Activated T-helper 9 cell treated with anti-CD3 and anti-CD28 coated beads, Interleukin-2, amount 50 U/mL, for 16 hours (primary cell): Measurements from ENCODE around the gene BPIFB1.

Experiments
- DNase-seq: peaks from one replicate; pipeline ENCODE4 v3.0.0-alpha.2; 2020; ENCODE audit warnings: low read depth

The BPIFB1 gene

GRCh38 chr20:33282991-33283555 lies at the start of gene BPIFB1:
BPIFB1 (plus strand) TSS chr20:33283214; CDS start chr20:33286074, 2,860 bp downstream.
- no peak for DNase-seq

- DNase-seq = no peak
Observed at GRCh38 chr20:33234050-33234449, 49.0 kb upstream of the BPIFB1 start.

- DNase-seq = no peak
Observed at GRCh38 chr20:33235696-33236095, 47.3 kb upstream of the BPIFB1 start, which contains the start of gene BPIFA1. BPIFA1 (plus strand) TSS chr20:33235996; CDS start chr20:33237712, 1,716 bp downstream.

- no peak for DNase-seq
Observed at GRCh38 chr20:33236351-33236750, 46.7 kb upstream of the BPIFB1 start.

GRCh38 chr20:33237989-33238388 lies 45.0 kb upstream of the BPIFB1 start:
- DNase-seq = no peak

- no peak for DNase-seq
Observed at GRCh38 chr20:33239418-33239817, 43.6 kb upstream of the BPIFB1 start.

GRCh38 chr20:33239979-33240736 lies 42.9 kb upstream of the BPIFB1 start:
- no peak for DNase-seq

- no peak for DNase-seq
Observed at GRCh38 chr20:33240923-33241322, 42.1 kb upstream of the BPIFB1 start.

- DNase-seq = no peak
Observed at GRCh38 chr20:33242319-33243100, 40.5 kb upstream of the BPIFB1 start.

- DNase-seq = no peak
Observed at GRCh38 chr20:33246077-33246476, 36.9 kb upstream of the BPIFB1 start.

- no peak for DNase-seq
Observed at GRCh38 chr20:33249456-33249855, 33.6 kb upstream of the BPIFB1 start.

GRCh38 chr20:33250666-33251065 lies 32.3 kb upstream of the BPIFB1 start:
- no peak for DNase-seq

GRCh38 chr20:33251496-33251895 lies 31.5 kb upstream of the BPIFB1 start:
- no peak for DNase-seq

- no peak for DNase-seq
Observed at GRCh38 chr20:33252460-33252859, 30.6 kb upstream of the BPIFB1 start.

- no peak for DNase-seq
Observed at GRCh38 chr20:33255005-33255404, 28.0 kb upstream of the BPIFB1 start.

GRCh38 chr20:33257237-33257636 lies 25.8 kb upstream of the BPIFB1 start:
- no peak for DNase-seq

GRCh38 chr20:33259371-33259770 lies 23.6 kb upstream of the BPIFB1 start:
- no peak for DNase-seq

- no peak for DNase-seq
Observed at GRCh38 chr20:33261465-33261864, 21.5 kb upstream of the BPIFB1 start.

- no peak for DNase-seq
Observed at GRCh38 chr20:33262658-33263065, 20.4 kb upstream of the BPIFB1 start.

GRCh38 chr20:33263784-33264183 lies 19.2 kb upstream of the BPIFB1 start:
- no peak for DNase-seq

GRCh38 chr20:33267701-33268100 lies 15.3 kb upstream of the BPIFB1 start:
- DNase-seq = no peak

GRCh38 chr20:33272155-33272873 lies 10.7 kb upstream of the BPIFB1 start:
- no peak for DNase-seq
